ENCODE data around the gene IFIH1.

DNA sequence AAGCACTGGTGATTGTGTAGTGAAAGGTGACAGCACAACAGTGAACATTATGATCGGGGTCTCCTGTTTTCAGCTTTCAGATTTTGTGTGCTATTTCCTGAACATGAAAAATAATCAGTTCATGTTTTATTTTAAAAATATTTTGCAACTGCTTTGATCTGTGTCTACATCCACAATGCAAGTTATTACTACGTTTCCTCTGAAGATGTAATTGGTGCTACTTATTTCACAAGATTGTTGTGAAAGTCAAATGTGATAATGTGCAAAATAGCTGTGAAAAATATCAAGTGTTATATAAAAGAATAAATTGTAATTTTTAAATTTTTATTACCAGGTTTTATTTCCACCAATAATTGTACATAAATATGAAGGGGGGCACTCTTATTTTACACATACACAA lies 19.4 kb upstream of the IFIH1 start:
- TF ChIP-seq POLR2A (IDR thresholded peaks at IDR 0.05): no peak
- TF ChIP-seq, protein P1, sequence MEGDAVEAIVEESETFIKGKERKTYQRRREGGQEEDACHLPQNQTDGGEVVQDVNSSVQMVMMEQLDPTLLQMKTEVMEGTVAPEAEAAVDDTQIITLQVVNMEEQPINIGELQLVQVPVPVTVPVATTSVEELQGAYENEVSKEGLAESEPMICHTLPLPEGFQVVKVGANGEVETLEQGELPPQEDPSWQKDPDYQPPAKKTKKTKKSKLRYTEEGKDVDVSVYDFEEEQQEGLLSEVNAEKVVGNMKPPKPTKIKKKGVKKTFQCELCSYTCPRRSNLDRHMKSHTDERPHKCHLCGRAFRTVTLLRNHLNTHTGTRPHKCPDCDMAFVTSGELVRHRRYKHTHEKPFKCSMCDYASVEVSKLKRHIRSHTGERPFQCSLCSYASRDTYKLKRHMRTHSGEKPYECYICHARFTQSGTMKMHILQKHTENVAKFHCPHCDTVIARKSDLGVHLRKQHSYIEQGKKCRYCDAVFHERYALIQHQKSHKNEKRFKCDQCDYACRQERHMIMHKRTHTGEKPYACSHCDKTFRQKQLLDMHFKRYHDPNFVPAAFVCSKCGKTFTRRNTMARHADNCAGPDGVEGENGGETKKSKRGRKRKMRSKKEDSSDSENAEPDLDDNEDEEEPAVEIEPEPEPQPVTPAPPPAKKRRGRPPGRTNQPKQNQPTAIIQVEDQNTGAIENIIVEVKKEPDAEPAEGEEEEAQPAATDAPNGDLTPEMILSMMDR (IDR thresholded peaks at IDR 0.05): no peak

Measured in thyroid gland (tissue), 4 donors.